Astrocyte (in vitro differentiated cells and primary cell): Measurements from ENCODE around the gene AFF2.

Experiments
- CTCF ChIP-seq: IDR thresholded peaks from 2 replicates; pipeline ENCODE4 v1.5.1; 2011; ENCODE audit warnings: low read depth, mild to moderate bottlenecking, inconsistent platforms, low read length, moderate library complexity; ENCODE audit not compliant: insufficient read depth
- EZH2 ChIP-seq: IDR thresholded peaks from 2 replicates; pipeline ENCODE4 v1.6.1; 2012; ENCODE audit warnings: mild to moderate bottlenecking, low read length, inconsistent platforms; ENCODE audit not compliant: insufficient read depth

DNA sequence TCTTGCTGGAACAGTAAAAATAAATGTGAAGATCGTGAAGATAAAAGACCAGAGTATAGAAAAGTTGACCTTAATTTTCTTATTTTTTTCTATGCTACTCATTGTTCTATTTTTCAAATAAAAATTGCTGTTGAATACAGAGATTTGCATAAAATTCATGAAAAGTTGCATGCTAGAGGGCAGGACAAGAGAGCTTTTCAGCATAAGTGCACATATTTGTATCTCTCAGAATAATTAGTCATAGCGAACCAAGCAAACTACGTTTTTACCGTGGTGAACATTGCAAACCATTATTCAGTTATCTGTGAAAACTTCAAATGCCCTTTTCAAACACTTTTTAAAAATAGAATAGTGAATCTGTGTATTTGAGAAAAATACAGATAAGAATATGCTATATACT is 26.4 kb upstream of the AFF2 start:
- TF ChIP-seq CTCF (no peak), EZH2 (no peak)
